SK-MEL-5 (cell line): Measurements from ENCODE around the gene EIF3K. TPM values are rescaled to one million over a fixed set of nuclear protein-coding genes. Genes with fewer than 3 reads are reported as not detected.
A peak's percentile ranks its signal among the peaks of the same experiment; 100 is the strongest.

Experiments
- DNase-seq: peaks from one replicate; pipeline ENCODE4 v3.0.0-alpha.2; 2016; ENCODE audit warnings: low read depth, low spot score
- in situ Hi-C: cut with HindIII; loops from 2 replicates; pipeline ENCODE4 v1.10.0; 2016; ENCODE audit warnings: low sequenced_read_pairs, high pct_unique_total_duplicates, low pct_unique_long_range_greater_than_20kb
- total RNA-seq: library from RNA; depleted of rRNA; stranded (reverse); fragments of >200 nt; shearing (Covaris generic); gene quantifications from 2 replicates; pipeline ENCODE4 v1.2.3, GENCODE V29; 2014

The EIF3K gene
- total RNA-seq, 1 experiment from 2014 or later, result 257 TPM

DNA sequence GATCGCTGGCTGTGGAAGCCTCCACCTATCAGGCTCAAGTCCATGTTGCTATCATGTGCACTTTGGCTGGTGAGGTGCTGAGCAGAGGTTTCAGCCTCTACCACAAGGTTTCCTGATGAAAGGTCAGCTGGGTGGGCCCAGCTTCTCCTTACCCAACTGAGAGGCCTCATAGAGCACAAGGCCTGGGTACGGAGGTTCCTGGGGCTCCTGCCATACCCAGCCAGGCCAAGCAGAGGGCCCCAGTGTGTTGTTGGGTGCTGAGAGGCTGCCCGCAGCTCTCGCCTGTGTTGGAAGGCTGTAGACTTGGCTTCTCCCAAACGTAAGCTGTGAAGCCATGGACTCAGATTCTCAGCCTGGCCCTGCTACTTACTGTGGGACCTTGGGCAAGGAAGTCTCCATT, 56.6 kb downstream of the EIF3K start:
- DNase-seq, result no peak
- in situ Hi-C loops, result no loop called here

DNA sequence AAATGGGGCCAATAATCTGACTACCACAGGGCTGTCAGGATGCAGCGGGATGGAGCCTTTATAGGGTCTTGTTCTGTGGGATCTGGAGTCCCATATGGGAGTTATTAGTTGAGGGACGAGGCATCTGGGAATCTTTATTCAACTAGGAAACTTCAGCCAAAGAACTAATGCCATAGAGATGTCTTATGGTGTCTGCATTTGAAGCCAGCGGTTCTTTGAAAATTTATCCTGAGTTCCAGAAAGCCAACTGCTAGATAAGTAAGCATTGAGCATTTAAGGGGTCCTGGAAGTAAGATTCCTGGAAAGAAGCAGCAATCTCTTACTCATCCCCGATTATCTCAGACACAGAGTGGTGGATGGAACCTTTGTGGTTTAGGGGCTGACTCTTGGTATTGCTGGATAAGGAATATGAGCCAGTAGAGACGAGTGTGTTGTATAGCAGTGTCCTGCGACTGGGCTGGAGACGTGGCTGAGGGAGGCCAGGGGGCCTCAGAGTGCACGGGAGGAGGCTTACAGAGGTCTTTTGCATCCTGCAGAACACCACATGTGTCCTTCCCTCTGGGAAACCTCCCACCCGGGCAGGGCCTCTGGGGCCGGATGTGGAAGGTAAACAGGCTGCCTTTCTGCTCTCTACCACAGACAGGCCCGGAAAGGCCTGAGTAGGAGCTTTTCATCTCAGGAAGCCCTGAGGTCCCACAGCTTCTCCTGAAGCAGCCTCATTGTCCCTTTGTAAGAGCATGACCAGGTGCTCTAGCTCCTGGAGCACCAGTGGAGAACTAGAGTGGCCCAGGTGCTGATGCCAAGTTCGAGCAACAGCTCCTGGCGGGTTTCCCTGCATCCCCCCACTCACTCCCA, 57.3 kb downstream of the EIF3K start:
- in situ Hi-C loops, result no loop called here
- DNase-seq, result peak; percentile 78

GRCh38 chr19:38676878-38677646, 58.1 kb downstream of the EIF3K start:
- in situ Hi-C loops, result no loop called here
- no peak for DNase-seq

GRCh38 chr19:38678217-38678890, 59.4 kb downstream of the EIF3K start:
- DNase-seq, result no peak
- in situ Hi-C loops, result no loop called here

DNA sequence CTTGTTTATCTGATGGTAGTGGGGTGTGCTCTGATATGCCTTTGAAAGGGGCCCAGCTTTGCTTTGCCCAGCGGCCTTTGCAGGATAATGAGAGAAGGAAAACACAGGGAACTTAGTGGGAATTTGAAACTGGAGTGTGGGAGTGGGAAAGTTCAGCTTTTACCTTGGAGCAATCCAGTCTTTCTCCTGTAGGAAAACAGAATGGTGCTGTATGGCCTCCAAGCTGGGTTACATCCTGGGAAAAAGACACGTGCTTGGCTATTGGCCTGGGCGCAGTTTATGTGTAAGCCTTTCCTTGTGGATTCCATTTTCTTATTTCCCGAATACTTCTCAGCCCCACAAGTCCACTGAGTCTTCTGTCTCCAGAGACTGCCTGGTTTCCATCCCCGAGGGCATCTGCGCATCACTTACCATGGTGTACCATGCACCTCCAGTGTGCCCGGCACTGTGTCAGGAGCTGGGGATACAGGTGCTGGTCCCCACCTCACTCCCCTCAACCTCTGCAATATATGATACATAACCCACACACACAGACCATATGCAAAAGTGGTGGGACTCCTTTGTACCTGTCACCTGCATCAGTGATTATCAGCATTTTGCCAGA, 60.0 kb downstream of the EIF3K start:
- DNase-seq, result no peak
- in situ Hi-C loops, result no loop called here

DNA sequence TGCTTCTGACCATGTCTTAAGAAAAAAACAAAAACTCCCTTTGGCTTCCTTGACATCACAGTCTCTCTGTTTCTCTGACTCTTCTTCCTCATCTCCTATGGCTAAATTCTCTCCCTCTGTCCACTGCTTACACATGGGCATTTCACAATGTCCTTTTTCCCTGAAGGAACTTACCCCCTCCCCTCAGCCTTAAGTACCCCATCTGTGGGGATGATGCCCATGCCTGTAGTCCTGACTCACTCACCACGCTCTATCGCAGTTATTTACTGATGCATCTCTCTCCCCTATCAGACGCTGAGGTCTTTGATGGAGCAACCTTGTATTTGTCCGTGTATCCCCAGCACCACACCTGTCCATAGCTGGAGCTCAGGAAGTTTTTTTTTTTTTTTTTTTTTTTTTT, 60.9 kb downstream of the EIF3K start:
- in situ Hi-C loops, result no loop called here

DNA sequence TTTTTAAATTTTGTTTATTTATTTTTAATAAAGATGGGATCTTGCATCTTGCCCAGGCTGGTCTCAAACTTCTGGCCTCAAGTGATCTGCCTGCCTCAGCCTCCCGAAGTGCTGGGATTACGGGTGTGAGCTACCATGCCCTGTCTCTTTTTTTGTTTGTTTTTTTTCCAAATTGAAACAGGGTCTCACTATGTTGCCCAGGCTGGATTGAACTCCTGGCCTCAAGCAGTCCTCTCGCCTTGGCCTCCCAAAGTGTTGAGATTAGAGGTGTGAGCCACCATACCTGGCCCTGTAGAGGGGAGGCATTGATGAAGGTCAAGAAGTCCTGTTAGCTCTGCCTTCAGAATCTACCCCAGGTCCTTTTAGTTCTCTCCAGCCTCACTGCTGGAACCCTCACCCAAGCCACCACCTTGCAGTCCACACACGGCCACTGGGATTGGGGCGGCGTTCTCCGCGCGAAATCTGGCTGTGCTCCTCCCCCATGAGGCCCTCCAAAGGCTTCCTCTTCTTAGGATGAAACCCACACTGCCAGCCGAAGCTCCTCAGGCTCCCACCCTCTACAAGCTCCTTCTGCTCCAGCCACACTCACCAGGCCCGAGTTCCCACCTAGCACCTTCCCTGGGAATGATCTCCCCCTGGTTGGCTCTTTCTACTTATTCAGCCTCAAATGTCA, 63.3 kb downstream of the EIF3K start:
- in situ Hi-C loops, result no loop called here
- DNase-seq, result no peak

More for the DNA sequence above, 60.9 kb downstream of the EIF3K start:
- no peak for DNase-seq

DNA sequence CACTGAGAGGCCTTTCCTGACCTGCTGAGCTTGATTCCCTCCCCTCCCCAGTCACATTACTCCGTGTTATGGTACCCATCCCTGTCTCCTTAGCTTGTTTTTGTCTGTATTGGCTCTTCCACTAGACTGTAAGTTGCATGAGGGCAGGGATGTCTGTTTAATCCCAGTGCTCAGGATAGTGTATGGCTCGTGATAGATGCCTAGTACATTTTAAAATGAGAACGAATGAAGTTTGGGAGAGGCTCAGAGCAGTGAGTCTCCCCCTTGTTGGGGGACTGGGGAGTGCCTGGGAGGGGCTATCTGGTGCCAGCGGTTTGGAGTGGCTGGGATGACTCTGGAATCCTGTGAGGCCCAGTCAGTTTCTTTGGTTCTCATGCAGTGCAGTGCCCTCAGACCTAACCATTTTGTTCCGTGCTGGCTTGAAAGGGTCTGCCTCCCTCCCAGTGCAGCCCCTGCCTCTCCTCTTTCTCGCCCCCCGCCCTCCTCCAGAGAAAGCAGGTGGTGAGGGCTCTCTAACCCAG, 63.9 kb downstream of the EIF3K start:
- no peak for DNase-seq
- in situ Hi-C loops, result no loop called here

GRCh38 chr19:38683393-38684077, 64.5 kb downstream of the EIF3K start:
- in situ Hi-C loops, result no loop called here

DNA sequence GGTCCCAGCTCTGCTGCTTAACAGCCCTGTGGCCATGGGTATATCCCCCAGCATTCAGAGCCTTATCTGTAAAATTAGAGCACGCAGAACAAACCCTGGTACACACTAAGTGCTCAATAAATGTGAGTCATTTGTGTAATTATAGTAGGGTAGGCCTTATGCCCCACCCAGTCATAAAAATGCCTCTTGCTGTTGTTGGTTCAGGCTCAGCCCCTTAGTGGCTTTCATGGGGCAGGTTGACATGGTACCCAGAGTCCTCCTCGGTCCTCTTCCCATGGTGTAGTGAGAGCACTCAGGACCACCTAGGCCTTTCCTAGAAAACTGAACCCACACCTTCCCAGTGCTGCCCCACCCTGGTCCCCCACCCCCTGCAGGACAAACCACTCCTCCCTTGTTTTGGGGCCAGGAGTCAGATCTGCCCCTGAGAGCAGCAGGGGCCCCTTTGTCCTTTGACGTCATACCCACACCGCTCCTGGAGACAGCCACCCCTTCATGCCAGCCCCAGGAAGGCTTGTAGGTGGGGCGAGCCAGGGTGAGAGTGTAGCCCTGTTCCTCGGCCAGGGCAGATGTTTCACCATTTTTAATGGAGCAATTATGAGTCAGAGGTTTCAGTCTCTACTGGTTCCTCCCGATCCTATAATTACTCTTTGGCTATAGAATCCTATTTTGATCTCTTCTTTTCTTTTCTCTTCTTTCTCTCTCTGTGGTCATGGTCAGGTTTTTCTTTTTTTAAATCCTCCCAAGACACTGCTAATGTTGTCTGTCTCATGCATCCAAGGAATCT, 65.3 kb downstream of the EIF3K start:
- DNase-seq, result peak; percentile 76
- in situ Hi-C loops, result no loop called here

More at GRCh38 chr19:38683393-38684077, 64.5 kb downstream of the EIF3K start:
- DNase-seq, result peak; percentile 78

DNA sequence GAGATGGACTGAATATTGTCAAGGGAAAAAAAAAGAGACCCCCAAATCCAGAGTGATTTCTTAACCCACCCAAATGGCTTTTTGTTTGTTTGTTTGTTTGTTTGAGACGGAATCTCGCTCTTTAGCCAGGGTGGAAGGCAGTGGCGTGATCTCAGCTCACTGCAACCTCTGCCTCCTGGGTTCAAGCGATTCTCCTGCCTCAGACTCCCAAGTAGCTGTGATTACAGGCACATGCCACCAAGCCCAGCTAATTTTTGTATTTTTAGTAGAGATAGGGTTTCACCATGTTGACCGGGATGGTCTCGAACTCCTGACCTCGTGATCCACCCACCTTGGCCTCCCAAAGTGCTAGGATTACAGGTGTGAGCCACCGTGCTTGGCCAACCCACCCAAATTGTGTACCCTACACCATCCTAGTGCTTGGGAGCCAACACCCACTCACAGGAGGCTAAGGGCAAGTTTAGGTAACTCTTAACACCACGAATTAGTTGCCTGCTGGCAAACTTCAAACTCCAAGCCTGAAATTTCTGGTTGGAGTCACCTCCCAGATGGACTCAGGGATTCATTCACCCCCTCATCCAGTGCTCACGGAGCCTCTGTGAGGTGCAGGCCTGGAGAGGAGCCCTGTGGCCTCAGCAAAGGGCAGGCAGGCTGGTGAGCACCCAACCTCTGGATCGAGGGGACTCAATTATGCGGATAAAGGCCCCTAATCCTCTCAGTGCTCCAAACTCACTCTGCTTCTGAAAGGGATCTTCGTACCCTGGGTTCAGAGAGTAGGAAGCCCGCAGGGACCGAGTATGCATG, 66.1 kb downstream of the EIF3K start:
- in situ Hi-C loops, result no loop called here
- no peak for DNase-seq

DNA sequence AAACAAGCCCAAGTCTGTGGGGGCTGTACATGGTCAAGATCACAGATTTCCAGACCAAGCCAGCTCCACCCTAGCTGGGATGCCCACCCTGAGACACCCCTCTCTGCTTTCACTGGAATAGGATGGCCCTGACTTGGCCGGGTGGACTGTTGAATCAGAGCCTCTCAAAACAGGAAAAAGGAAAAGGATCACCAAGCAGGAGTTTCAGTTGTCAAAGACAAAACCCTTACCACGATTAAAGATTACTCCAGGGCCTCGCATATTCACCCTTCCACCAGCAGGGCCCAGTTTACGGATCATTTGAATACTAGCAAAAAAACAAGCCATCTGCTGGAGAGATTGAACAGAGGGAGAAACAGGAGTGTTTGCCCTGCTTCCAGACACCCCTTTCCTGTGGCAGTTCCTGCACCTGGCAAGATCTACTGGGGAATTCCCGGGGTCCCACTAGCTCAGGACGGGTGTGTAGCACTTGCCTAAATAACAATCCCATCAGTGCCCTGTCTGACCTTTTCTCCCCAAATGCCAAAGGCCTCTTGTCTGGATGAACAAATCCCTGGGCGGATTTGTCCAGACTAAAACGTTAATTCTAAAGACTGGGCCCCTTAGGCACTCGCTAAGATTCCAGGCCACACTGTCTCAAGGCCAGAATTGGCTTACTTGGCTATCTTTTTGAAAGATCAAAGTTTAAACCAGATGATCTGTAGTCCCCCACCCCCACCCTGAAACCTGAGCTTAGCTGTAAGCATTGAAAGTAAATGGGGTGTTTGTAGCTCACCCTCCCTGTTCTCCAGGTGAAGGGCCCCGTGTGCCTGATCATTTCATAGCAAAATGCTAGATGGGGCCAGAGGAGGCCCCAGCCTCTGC, 66.9 kb downstream of the EIF3K start:
- DNase-seq, result peak; percentile 58
- in situ Hi-C loops, result no loop called here

- in situ Hi-C loops, result no loop called here
- no peak for DNase-seq
Measured at GRCh38 chr19:38686530-38686888, 67.5 kb downstream of the EIF3K start.
